B cell (primary cell): ENCODE measurements around the gene CUL1. TPM values are rescaled to one million over a fixed set of nuclear protein-coding genes. Genes with fewer than 3 reads are reported as not detected.
A peak's percentile ranks its signal among the peaks of the same experiment; 100 is the strongest.

ENCODE experiments used
- ATAC-seq: fragments of 200-7000 bp; cut with Tn5 transposase; one replicate; pipeline ENCODE4 v1.10.0; 2021; ENCODE audit warnings: low read depth, mild to moderate bottlenecking, moderate number of reproducible peaks, moderate library complexity
- CTCF ChIA-PET: fragments of 350-600 bp; sonication (Branson Sonifier 250); formaldehyde crosslinking; loops from one replicate; lab custom pipeline; 2021; ENCODE audit warnings: antibody characterized with exemption, inconsistent platforms; lab: Charles Lee
- POLR2A ChIA-PET: fragments of 350-600 bp; sonication (Branson Sonifier 250); formaldehyde crosslinking; loops from one replicate; lab custom pipeline; 2021; ENCODE audit warnings: antibody characterized with exemption; lab: Charles Lee
- DNase-seq: peaks from one replicate; pipeline ENCODE4 v3.0.0; 2013
- H2AFZ ChIP-seq: 2 replicates; pipeline ENCODE4 v1.6.1; 2012; ENCODE audit warnings: mild to moderate bottlenecking, low read depth, low read length; ENCODE audit not compliant: insufficient read depth, poor library complexity, severe bottlenecking
- H3K27ac ChIP-seq, 2 donors: 1 replicate in 1 of 2; 2 replicates in 1 of 2; pipeline ENCODE4 v1.5.1; 2012 to 2013; ENCODE audit warnings: low read length in 2 of 2, mild to moderate bottlenecking in 2 of 2, moderate library complexity in 1 of 2
- H3K27me3 ChIP-seq, 4 experiments: fragments of 200-600 bp in 1 of 4; sonication (generic) in 1 of 4; replicated peaks in 1 of 4; 1 replicate in 2 of 4; 2 replicates in 2 of 4; pipeline versions ENCODE4 v1.6.1 to v1.7.0; 2013 to 2016; ENCODE audit warnings: low read length in 3 of 4, mild to moderate bottlenecking in 2 of 4, mixed read lengths in 1 of 4, moderate library complexity in 1 of 4; ENCODE audit not compliant: insufficient read depth in 4 of 4, control insufficient read depth in 3 of 4; ENCODE audit errors: control extremely low read depth in 1 of 4
- H3K36me3 ChIP-seq, 2 experiments: replicated peaks in 1 of 2; 1 replicate in 1 of 2; 2 replicates in 1 of 2; pipeline versions ENCODE4 v1.6.1 to v1.7.1; 2013; ENCODE audit warnings: low read length in 1 of 2; ENCODE audit not compliant: insufficient read depth in 2 of 2, control insufficient read depth in 1 of 2; ENCODE audit errors: control extremely low read depth in 1 of 2, extremely low read depth in 1 of 2
- H3K4me1 ChIP-seq, 2 donors: fragments of 200-600 bp in 1 of 2; sonication (generic) in 1 of 2; 1 replicate in 1 of 2; 2 replicates in 1 of 2; pipeline versions ENCODE4 v1.5.1 to v1.6.1; 2013 to 2017; ENCODE audit warnings: low read length in 2 of 2; ENCODE audit not compliant: control insufficient read depth in 2 of 2, insufficient read depth in 2 of 2
- H3K4me2 ChIP-seq: replicated peaks from 2 replicates; pipeline ENCODE3; 2012; ENCODE audit warnings: mild to moderate bottlenecking, low read depth, low read length; ENCODE audit not compliant: poor library complexity, severe bottlenecking
- H3K4me3 ChIP-seq, 5 experiments: fragments of 200-600 bp in 1 of 5; sonication (generic) in 1 of 5; 1 replicate in 3 of 5; 2 replicates in 2 of 5; pipeline versions ENCODE4 v1.5.1 to v1.7.0; 2011 to 2016; ENCODE audit warnings: low read length in 4 of 5, mild to moderate bottlenecking in 4 of 5, low read depth in 2 of 5, control low read depth in 1 of 5, moderate library complexity in 1 of 5; ENCODE audit not compliant: insufficient read depth in 1 of 5; ENCODE audit errors: control extremely low read depth in 1 of 5, extremely low read depth in 1 of 5
- H3K79me2 ChIP-seq: fragments of 200-600 bp; sonication (generic); one replicate; pipeline ENCODE4 v1.6.0; 2016; ENCODE audit warnings: low read length; ENCODE audit not compliant: control insufficient read depth, insufficient read depth
- H3K9ac ChIP-seq: fragments of 200-600 bp; sonication (generic); 2 replicates; pipeline ENCODE4 v1.6.1; 2017; ENCODE audit warnings: mild to moderate bottlenecking, low read length, moderate library complexity
- H3K9me3 ChIP-seq, 3 donors: one replicate each; pipeline versions ENCODE4 v1.6.1 to v1.7.1; 2013; ENCODE audit warnings: low read length in 2 of 3; ENCODE audit not compliant: control insufficient read depth in 2 of 3, insufficient read depth in 1 of 3; ENCODE audit errors: control extremely low read depth in 1 of 3
- H4K20me1 ChIP-seq: 2 replicates; pipeline ENCODE4 v1.6.0; 2012; ENCODE audit warnings: mild to moderate bottlenecking, low read length; ENCODE audit not compliant: insufficient read depth, control insufficient read depth, poor library complexity, severe bottlenecking
- H3K27ac Mint-ChIP-seq: one replicate; pipeline ENCODE4 v1.8.0; 2021; ENCODE audit warnings: mixed read lengths
- H3K27me3 Mint-ChIP-seq: one replicate; pipeline ENCODE4 v1.8.0; 2021; ENCODE audit warnings: mixed read lengths
- H3K4me1 Mint-ChIP-seq: one replicate; pipeline ENCODE4 v1.8.0; 2021; ENCODE audit warnings: mixed read lengths
- H3K4me3 Mint-ChIP-seq: one replicate; pipeline ENCODE4 v1.8.0; 2021; ENCODE audit warnings: mixed read lengths
- H3K9me3 Mint-ChIP-seq: one replicate; pipeline ENCODE4 v1.8.0; 2022; ENCODE audit warnings: mixed read lengths; ENCODE audit not compliant: insufficient read depth
- CTCF ChIP-seq: fragments of 200-600 bp; IDR thresholded peaks from one replicate; pipeline ENCODE4 v1.8.0; 2022; ENCODE audit warnings: antibody characterized with exemption, mild to moderate bottlenecking
- EZH2 ChIP-seq: IDR thresholded peaks from 2 replicates; pipeline ENCODE4 v1.6.1; 2012; ENCODE audit warnings: borderline replicate concordance, low read depth, mild to moderate bottlenecking, moderate library complexity, low read length; ENCODE audit not compliant: insufficient read depth, poor library complexity, severe bottlenecking
- WGBS: methylation state at CpG from one replicate; pipeline ENCODE4 v1.1.5; 2013; ENCODE audit warnings: missing lambda C conversion rate; ENCODE audit not compliant: insufficient coverage; 5-methylcytosine and 5-hydroxymethylcytosine counted together
- intact Hi-C: fragments of 100-400 bp; cut with micrococcal nuclease; formaldehyde crosslinking; loops from one replicate; pipeline ENCODE4 v1.10.0; 2022
- polyA plus RNA-seq: library from polyadenylated mRNA; depleted of rRNA; stranded (reverse); fragments of >200 nt; gene quantifications from 2 replicates; pipeline ENCODE4 v1.2.3, GENCODE V29; 2012
- total RNA-seq, 2 donors: library from RNA; stranded (reverse); fragments of 120-200 nt in 1 of 2; gene quantifications; 1 replicate in 1 of 2; 2 replicates in 1 of 2; pipeline versions ENCODE4 v1.2.3 to v1.2.4, GENCODE V29; 2013 to 2022

The CUL1 gene
- total and polyA plus RNA-seq, 2 donors (not counting 1 experiment from before 2014, with no cell fraction given), result 26.9 to 51.1 TPM

- peak overlapping the region; percentile 84 for H3K9ac ChIP-seq
- no peak for ATAC-seq
- H3K79me2 ChIP-seq, result peaks cover 30% of the 10 kb centered on the region
- H4K20me1 ChIP-seq, result peaks cover 32% of the 10 kb centered on the region
- peak overlapping the region; percentile 92 for H3K27ac Mint-ChIP-seq
- H3K4me2 ChIP-seq, result peak overlapping the region; percentile 91
- CTCF ChIA-PET, result interaction anchor here (0.7 to 2.0 kb wide), 4 partner anchors 16 to 266 kb away, joined by 3 to 8 read pairs (median 4); no protein-coding TSS in a partner anchor
- H3K27me3 ChIP-seq, result no peaks in the 10 kb centered on the region
- POLR2A ChIA-PET, result interaction anchor here (0.6 to 1.6 kb wide), 4 partner anchors 183 to 358 kb away, joined by 3 to 10 read pairs (median 6); no protein-coding TSS in a partner anchor
- H3K27me3 Mint-ChIP-seq, result no peaks in the 10 kb centered on the region
- H3K4me3 Mint-ChIP-seq, result peak overlapping the region; percentile 89
- H3K4me1 ChIP-seq, result peaks cover 26 to 27% of the 10 kb centered on the region in 2 donors
- no CpG with 5 or more reads among the region's 18 CpGs for WGBS
- no peak for TF ChIP-seq EZH2
- no peak for TF ChIP-seq CTCF
- no peaks in the 10 kb centered on the region for H3K36me3 ChIP-seq
- no peaks in the 10 kb centered on the region for H3K9me3 Mint-ChIP-seq
- H2AFZ ChIP-seq, result peak overlapping the region; percentile 83
- H3K9me3 ChIP-seq, result no peaks in the 10 kb centered on the region
- intact Hi-C loops, result loop anchor here (1.0 to 10.0 kb wide), 7 partner anchors 133 to 395 kb away; partner anchors contain the start of genes EZH2, PDIA4 and ZNF786
- H3K27ac ChIP-seq, result peak overlapping the region; percentile 13 to 91
- peak; percentile 51 for DNase-seq
- H3K4me3 ChIP-seq, result peak overlapping the region; percentile 72 to 93 (median 76)
- peaks cover 38% of the 10 kb centered on the region for H3K4me1 Mint-ChIP-seq
Measured at GRCh38 chr7:148697256-148698006, 1.3 kb upstream of the CUL1 start.

DNA sequence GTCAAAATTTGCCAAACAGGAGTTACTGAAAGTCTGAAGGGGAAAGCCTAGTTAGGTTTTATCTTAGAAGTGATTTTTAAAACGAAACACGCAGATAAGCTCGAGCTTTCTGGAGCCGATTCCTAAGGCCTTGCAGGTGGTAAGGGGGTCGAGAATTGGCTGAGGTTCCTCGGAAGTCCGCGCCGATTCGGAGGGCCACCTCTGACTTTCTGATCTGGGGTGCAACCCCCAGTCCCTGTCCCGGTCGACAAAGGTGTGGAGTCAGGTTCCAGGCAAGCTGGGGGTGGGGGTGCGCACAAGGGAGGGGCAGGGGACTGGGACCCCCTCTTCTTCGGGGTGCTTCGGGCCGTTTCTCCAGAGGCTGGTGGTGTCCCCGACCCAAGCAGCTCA lies 701 bp upstream of the CUL1 start:
- H3K4me2 ChIP-seq, result peak overlapping the region; percentile 91
- POLR2A ChIA-PET, result interaction anchor here (0.6 to 1.8 kb wide), 7 partner anchors 82 to 359 kb away, joined by 3 to 10 read pairs (median 6); partner anchors contain the start of gene EZH2
- no peaks in the 10 kb centered on the region for H3K27me3 Mint-ChIP-seq
- H3K79me2 ChIP-seq, result peaks cover 36% of the 10 kb centered on the region
- H2AFZ ChIP-seq, result peak overlapping the region; percentile 83
- peak overlapping the region; percentile 84 for H3K9ac ChIP-seq
- peak overlapping the region; percentile 54 to 91 for H3K27ac ChIP-seq
- H4K20me1 ChIP-seq, result peaks cover 37% of the 10 kb centered on the region
- CTCF ChIA-PET, result interaction anchor here (0.7 to 2.0 kb wide), 7 partner anchors 10 to 307 kb away, joined by 3 to 8 read pairs (median 4); no protein-coding TSS in a partner anchor
- H3K4me1 Mint-ChIP-seq, result peaks cover 43% of the 10 kb centered on the region
- 1% methylated on average over 17 of the region's 17 CpGs for WGBS
- H3K27ac Mint-ChIP-seq, result peak overlapping the region; percentile 92
- no peaks in the 10 kb centered on the region for H3K36me3 ChIP-seq
- peak overlapping the region; percentile 89 for H3K4me3 Mint-ChIP-seq
- TF ChIP-seq CTCF, result no peak
- H3K4me3 ChIP-seq, result peak overlapping the region; percentile 72 to 93 (median 76)
- ATAC-seq, result no peak
- H3K9me3 ChIP-seq, result no peaks in the 10 kb centered on the region
- no peaks in the 10 kb centered on the region for H3K27me3 ChIP-seq
- intact Hi-C loops, result loop anchor here (1.0 to 10.0 kb wide), 7 partner anchors 133 to 394 kb away; partner anchors contain the start of genes EZH2, PDIA4 and ZNF786
- peaks cover 30 to 31% of the 10 kb centered on the region in 2 donors for H3K4me1 ChIP-seq
- H3K9me3 Mint-ChIP-seq, result no peaks in the 10 kb centered on the region
- no peak for DNase-seq
